ENCODE results near the gene DUSP23. TPM values are rescaled to one million over a fixed set of nuclear protein-coding genes. Genes with fewer than 3 reads are reported as not detected.

Gene DUSP23
- total RNA-seq, 1 experiment from 2014 or later: 35.8 TPM

DNA sequence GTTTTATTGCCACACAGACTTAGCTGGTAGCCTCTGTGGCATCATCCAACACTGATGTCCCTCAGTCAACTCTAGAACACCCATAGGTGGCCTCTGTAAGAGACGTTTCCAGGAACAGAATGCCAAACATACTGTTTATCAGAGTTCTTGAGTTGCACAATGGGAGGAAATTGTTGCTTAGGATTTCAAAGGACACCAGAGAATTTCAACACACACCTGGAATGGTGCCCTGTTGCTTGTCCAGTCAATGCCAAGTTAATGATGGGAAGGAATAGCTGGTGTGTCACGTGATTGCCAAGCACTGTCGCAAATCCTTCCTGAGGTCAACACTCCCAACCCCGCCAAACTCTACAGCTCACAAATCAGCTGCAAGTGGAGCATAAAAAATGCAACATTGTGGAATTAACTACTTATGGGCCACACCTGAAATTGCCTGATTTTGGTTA lies 28.6 kb upstream of the DUSP23 start:
- ChIA-PET POLR2A (no interaction called here), RAD21 (ENCODE audit: low non-redundant PET in 1 of 2, low total read pairs in 2 of 2, uncharacterized antibody in 2 of 2, unreplicated experiment in 2 of 2) (no interaction called here), CTCF (no interaction called here)
- Histone ChIP-seq H3K79me2 (ENCODE audit: insufficient read depth, low read length) (no peaks in the 10 kb centered on the region), H2AFZ (ENCODE audit: low read depth, low read length, poor library complexity, severe bottlenecking) (no peak overlapping the region), H3K36me3 (ENCODE audit: control insufficient read depth in 1 of 2, insufficient read depth in 2 of 2, low read length in 2 of 2) (no peaks in the 10 kb centered on the region), H3K9ac (ENCODE audit: low read length) (no peak overlapping the region), H3K27me3 (ENCODE audit: insufficient read depth, low read length) (no peaks in the 10 kb centered on the region), H3K9me2 (ENCODE audit: insufficient read depth) (no peaks in the 10 kb centered on the region), H3K4me1 (ENCODE audit: control insufficient read depth in 1 of 2, insufficient read depth in 2 of 2, low read length in 2 of 2) (no peaks in the 10 kb centered on the region), H3K27ac (ENCODE audit: low read depth, low read length) (no peak overlapping the region), H4K20me1 (ENCODE audit: insufficient read depth) (no peaks in the 10 kb centered on the region), H3K9me3 (ENCODE audit: control insufficient read depth in 1 of 2, insufficient read depth in 1 of 2, low read depth in 1 of 2, low read length in 2 of 2) (no peaks in the 10 kb centered on the region), H3K4me2 (ENCODE audit: low read length) (no peak overlapping the region), H3K4me3 (replicated peaks in 1 of 2; ENCODE audit: low read depth in 1 of 2, low read length in 2 of 2) (no peak overlapping the region)
- DNase-seq (ENCODE audit: low read depth, low spot score) (no peak), ATAC-seq (no peak)
- BruUV-seq (replicated peaks): no TSS peak
- intact Hi-C loops (cut with micrococcal nuclease): no loop called here
- no peak for TF ChIP-seq POLR2AphosphoS5 (IDR thresholded peaks at IDR 0.05; ENCODE audit: low read depth, low read length)
- TF ChIP-seq, protein P1, sequence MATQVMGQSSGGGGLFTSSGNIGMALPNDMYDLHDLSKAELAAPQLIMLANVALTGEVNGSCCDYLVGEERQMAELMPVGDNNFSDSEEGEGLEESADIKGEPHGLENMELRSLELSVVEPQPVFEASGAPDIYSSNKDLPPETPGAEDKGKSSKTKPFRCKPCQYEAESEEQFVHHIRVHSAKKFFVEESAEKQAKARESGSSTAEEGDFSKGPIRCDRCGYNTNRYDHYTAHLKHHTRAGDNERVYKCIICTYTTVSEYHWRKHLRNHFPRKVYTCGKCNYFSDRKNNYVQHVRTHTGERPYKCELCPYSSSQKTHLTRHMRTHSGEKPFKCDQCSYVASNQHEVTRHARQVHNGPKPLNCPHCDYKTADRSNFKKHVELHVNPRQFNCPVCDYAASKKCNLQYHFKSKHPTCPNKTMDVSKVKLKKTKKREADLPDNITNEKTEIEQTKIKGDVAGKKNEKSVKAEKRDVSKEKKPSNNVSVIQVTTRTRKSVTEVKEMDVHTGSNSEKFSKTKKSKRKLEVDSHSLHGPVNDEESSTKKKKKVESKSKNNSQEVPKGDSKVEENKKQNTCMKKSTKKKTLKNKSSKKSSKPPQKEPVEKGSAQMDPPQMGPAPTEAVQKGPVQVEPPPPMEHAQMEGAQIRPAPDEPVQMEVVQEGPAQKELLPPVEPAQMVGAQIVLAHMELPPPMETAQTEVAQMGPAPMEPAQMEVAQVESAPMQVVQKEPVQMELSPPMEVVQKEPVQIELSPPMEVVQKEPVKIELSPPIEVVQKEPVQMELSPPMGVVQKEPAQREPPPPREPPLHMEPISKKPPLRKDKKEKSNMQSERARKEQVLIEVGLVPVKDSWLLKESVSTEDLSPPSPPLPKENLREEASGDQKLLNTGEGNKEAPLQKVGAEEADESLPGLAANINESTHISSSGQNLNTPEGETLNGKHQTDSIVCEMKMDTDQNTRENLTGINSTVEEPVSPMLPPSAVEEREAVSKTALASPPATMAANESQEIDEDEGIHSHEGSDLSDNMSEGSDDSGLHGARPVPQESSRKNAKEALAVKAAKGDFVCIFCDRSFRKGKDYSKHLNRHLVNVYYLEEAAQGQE (IDR thresholded peaks at IDR 0.05; ENCODE audit: low read depth): no peak
- TF ChIP-seq SP1 (IDR thresholded peaks at IDR 0.05; ENCODE audit: low read depth): no peak
- TF ChIP-seq RAD21 (IDR thresholded peaks at IDR 0.05; ENCODE audit: low read depth): no peak
- no peak for TF ChIP-seq CEBPB (IDR thresholded peaks at IDR 0.05; ENCODE audit: low read depth)
- TF ChIP-seq, protein P2, sequence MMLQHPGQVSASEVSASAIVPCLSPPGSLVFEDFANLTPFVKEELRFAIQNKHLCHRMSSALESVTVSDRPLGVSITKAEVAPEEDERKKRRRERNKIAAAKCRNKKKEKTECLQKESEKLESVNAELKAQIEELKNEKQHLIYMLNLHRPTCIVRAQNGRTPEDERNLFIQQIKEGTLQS (IDR thresholded peaks at IDR 0.05): no peak
- TF ChIP-seq SIN3A (IDR thresholded peaks at IDR 0.05; ENCODE audit: low read depth): no peak
- TF ChIP-seq CBX3 (IDR thresholded peaks at IDR 0.05; ENCODE audit: low read depth): no peak
- no peak for TF ChIP-seq FOSL1 (IDR thresholded peaks at IDR 0.05; ENCODE audit: low read depth)
- TF ChIP-seq, protein P3, sequence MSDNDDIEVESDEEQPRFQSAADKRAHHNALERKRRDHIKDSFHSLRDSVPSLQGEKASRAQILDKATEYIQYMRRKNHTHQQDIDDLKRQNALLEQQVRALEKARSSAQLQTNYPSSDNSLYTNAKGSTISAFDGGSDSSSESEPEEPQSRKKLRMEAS (IDR thresholded peaks at IDR 0.05): no peak
- TF ChIP-seq EZH2 (IDR thresholded peaks at IDR 0.05): no peak
- TF ChIP-seq ZNF274 (IDR thresholded peaks at IDR 0.05; ENCODE audit: low read depth, low read length): no peak
- TF ChIP-seq, protein P4, sequence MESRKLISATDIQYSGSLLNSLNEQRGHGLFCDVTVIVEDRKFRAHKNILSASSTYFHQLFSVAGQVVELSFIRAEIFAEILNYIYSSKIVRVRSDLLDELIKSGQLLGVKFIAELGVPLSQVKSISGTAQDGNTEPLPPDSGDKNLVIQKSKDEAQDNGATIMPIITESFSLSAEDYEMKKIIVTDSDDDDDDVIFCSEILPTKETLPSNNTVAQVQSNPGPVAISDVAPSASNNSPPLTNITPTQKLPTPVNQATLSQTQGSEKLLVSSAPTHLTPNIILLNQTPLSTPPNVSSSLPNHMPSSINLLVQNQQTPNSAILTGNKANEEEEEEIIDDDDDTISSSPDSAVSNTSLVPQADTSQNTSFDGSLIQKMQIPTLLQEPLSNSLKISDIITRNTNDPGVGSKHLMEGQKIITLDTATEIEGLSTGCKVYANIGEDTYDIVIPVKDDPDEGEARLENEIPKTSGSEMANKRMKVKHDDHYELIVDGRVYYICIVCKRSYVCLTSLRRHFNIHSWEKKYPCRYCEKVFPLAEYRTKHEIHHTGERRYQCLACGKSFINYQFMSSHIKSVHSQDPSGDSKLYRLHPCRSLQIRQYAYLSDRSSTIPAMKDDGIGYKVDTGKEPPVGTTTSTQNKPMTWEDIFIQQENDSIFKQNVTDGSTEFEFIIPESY (IDR thresholded peaks at IDR 0.05; ENCODE audit: extremely low read depth, insufficient replicate concordance, low read length): no peak
- TF ChIP-seq JUND (IDR thresholded peaks at IDR 0.05): no peak
- TF ChIP-seq, protein P5, sequence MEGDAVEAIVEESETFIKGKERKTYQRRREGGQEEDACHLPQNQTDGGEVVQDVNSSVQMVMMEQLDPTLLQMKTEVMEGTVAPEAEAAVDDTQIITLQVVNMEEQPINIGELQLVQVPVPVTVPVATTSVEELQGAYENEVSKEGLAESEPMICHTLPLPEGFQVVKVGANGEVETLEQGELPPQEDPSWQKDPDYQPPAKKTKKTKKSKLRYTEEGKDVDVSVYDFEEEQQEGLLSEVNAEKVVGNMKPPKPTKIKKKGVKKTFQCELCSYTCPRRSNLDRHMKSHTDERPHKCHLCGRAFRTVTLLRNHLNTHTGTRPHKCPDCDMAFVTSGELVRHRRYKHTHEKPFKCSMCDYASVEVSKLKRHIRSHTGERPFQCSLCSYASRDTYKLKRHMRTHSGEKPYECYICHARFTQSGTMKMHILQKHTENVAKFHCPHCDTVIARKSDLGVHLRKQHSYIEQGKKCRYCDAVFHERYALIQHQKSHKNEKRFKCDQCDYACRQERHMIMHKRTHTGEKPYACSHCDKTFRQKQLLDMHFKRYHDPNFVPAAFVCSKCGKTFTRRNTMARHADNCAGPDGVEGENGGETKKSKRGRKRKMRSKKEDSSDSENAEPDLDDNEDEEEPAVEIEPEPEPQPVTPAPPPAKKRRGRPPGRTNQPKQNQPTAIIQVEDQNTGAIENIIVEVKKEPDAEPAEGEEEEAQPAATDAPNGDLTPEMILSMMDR (IDR thresholded peaks at IDR 0.05 in 2 of 3, conservative IDR thresholded peaks at IDR 0.05 in 1 of 3; ENCODE audit: borderline replicate concordance in 1 of 3, insufficient read depth in 1 of 3, low read depth in 2 of 3, low read length in 2 of 3): no peak
